HG03558 (cell line): ENCODE measurements around the gene CD163L1.
"Not testable (repeated sequence)": the region's sequence is repeated elsewhere in the genome, so short reads cannot be mapped to it uniquely, and the experiment has no call there.

Experiments
- ATAC-seq: cut with Tn5 transposase; IDR thresholded peaks from one replicate; pipeline ENCODE4 v1.9.1; 2021; ENCODE audit warnings: moderate number of reproducible peaks; ENCODE audit not compliant: unreplicated experiment; ENCODE audit errors: extremely low read depth

CD163L1 gene

DNA sequence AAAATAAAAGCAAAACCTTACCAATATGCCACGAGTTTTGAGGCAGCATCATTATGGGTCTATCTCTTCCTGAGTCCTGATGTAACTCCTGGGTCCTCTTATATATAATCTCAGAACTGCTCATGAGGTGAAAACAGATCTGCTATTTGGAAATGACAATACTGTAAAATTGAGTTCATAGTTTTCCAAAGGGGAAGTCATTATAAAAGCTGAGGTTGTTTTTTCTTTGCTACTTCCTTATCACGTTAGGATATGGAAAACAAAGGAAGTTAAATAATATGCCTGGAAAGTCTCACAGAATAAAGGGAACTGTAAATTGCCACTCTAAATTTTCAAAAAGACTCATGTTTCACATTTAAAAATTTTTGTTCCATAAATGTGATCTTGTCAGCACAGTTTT lies at the start of gene CD163L1:
Gene CD163L1, minus strand, starts transcription at position 78 of the 400 bp plus-strand sequence. Its CDS starts 26 bp downstream, at position 52.
- ATAC-seq: no peak

DNA sequence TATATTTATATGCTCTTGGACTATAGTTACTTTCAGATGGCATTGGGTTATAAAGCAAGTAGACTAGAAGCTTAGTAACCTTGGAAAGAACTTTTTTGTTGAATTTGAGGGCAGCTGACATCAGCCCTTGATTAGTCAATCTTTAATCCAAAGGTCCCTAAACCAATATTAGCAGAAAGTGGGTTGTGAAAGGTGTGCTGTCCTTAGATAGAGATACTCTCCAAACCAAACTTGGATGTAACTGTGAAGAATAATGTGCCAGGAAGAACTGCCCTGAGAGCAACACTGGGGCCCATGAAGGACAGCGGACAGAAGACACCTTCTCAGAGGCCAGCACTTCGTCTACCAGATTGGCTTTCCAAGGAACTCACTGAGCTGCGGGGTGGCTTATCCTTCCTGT lies 49.1 kb upstream of the CD163L1 start:
- ATAC-seq: no peak

DNA sequence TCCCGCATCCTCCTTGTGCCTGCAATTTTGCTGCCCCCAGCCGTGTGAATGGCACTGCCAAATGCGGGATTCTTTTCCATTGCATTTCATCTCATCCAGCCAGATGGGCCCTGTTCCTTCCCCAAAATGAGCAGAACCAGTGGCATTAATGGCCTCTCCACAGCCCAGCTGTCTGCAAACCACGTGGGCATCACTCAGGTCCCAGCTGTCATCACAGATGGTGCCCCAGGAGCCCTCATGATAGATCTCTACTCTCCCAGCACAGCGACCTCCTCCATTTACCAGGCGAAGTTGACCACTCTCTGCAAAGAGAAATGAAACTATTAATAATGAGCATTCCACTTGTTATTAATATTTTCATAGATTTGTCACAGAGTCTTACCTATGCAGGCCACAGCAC lies 42.6 kb upstream of the CD163L1 start:
- ATAC-seq: no peak

DNA sequence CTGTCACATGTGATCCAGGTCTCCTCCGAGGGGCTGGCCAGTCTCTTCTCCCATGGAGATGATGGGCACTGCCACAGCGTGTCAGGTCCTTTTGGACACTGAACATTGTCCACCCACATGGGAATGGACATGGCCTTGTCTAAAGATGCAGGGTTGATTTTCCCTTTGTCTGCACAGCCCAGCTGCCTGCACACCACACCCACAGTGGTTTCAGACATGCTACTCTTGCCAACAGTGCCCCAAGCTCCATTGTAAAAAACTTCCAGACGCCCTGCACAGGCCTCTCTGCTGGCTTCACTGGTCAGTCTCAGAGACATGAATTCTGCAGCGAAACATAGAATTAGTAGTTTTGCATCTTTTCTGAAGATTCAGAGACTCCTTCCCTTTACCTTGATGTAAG lies 41.1 kb upstream of the CD163L1 start:
- ATAC-seq: no peak

DNA sequence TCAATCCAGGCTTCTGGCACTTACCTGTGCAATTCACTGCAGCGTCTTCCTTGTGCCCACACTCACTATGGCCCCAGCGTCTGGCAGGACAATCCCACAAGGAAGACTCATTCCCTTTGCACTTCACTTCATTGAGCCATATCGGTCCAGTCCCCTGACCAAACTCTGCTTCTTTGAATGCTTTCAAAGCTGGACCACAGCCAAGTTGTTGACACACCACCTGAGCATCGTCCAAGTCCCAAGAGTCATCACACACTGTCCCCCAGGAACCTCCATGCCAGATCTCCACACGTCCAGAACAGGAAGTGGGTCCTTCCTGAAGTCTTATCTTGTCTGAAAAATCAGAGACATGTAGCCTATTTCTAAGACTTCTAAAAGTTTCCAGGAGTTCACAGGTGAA lies 39.4 kb upstream of the CD163L1 start:
- no peak for ATAC-seq

DNA sequence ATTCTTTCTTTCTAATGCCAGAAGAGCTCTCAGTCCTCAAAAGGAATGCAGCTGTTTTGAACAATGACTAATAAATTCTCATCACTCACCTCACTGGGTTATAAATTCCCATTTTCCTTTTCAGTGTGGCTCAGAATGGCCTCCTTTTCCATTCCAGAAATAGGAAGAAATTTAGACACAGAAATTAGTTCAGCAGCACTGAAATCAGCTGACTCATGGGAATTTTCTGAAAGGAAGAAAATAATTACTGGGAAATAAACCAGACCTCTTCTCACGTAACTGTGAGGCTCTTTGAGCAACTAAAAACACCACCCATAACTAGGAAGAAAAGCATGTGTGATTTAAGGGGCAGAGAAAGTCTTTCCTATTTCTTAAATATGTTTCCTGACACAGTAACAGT lies 35.8 kb upstream of the CD163L1 start:
- no peak for ATAC-seq

DNA sequence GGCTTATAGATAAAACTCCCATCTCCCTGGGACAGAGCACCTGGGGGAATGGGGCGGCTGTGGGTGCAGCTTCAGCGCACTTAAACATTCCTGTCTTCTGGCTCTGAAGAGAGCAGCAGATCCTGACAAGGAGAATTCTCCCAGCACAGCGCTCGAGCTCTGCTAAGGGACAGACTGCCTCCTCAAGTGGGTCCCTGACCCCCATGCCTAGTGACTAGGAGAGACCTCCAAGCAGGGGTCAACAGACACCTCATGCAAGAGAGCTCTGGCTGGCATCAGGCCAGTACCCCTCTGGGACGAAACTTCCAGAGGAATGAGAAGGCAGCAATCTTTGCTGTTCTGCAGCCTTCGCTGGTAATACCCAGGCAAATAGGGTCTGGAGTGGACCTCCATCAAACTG lies 28.1 kb upstream of the CD163L1 start:
- no peak for ATAC-seq

DNA sequence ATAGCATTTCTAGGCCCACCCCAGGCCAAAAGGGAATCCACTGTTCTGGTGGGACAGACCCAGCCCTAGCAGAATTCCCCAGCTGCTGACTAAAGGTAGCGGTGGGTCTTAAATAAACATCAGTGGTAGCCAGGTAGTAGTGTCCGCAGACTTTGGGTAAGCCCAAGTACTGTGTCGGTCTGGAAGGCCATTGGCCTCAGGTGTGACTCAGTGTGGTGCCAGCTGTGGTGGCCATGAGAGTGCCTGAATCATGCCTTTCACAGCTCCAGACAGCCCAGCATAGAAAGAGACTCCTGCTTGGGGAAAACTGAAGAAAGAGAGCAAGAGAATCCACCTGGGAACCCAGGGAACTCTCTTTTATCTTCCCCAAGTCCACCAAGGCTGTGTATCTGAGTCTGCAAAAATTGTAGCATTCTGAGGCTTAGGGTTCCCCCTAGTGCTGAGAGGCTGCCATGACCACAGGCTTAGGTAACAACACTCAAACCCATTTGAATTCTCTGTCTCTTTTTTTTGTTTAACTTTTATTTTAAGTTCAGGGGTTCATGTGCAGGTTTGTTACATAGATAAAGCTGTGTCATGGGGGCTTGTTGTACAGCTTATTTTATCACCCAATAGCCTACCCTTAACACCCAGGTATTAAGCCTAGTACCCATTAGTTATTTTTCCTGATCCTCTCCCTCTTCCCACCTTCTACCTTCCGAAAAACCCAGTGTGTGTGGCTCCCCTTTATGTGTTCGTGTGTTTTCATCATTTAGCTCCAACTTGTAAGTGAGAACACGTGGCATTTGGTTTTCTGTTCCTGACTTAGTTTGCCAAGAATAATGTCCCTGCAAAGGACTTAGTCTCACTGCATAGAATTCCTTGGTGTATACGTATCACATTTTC lies 16.7 kb upstream of the CD163L1 start:
- ATAC-seq: no peak

DNA sequence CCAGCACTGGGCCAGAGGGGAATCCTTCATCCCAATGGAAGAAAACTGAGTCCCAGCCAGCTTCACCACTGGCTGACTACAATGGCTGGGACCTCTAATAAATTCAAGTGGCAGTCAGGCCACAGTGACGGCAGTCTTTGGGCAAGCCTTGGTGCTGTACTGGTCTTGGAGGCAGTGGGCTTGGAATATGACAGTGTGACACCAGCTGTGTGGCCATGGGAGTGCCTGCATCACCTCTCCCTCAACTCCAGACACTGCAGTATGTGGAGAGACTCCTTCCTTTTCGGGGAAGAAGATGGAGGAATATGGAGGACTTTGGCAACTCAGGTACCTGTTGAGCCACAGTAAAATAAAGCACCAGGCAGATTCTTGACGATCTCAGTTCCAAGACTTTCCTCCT lies 16.0 kb upstream of the CD163L1 start:
- no peak for ATAC-seq

DNA sequence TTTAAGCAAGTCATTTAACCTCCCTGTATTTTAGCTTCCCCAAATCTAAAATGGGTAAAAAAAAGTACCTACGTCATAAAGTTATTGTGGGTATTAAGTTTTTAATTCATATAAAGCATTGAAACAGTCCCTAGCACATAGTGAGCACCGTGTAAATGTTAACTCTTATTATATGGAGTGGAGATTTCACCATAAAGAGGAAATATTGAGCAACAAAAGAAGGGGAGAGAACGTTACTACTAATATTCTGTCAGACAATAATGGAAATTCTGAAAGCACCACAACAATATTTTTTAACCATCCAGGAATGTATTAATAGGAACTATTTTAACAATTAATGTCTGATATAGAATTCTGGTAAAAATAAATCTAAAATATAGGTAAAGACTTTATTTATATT lies 7.8 kb upstream of the CD163L1 start:
- ATAC-seq: no peak

DNA sequence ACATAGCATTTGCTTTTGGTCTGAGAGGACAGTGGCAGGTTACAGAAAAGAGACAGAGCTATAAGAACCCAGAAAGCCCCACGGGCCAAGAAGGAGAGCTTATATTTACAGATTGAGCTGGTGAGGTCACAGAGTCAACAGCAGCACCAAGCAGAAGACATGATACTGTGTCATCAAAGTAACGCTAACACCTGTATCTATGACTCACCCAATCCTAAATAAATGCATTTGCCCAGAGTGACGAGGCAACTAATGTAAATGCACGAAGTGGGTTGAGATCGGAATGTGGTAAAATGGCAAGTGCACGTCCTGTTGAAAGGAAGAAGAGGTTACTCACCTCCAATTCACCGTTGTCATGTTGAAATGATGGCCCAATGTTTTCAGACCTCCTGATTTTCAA lies 6.7 kb upstream of the CD163L1 start:
- no peak for ATAC-seq

DNA sequence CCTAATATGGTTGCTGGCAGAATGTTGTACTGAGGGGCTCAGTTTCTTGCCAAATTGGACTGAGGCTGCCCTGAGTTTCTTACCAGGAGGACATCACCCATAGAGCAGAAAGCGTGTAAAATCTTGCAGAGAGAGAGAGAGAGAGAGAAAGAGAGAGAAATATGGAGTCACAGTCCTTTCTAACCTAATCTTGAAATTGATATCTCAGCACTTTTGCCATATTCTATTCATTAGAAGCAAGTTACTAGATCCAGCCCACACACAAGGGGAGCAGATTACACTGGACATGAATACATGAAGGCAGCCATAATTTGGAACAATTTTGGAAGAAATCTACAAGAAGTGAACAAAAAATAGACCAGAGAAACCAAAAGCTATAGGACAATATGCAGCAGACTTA lies 4.1 kb upstream of the CD163L1 start:
- no peak for ATAC-seq

DNA sequence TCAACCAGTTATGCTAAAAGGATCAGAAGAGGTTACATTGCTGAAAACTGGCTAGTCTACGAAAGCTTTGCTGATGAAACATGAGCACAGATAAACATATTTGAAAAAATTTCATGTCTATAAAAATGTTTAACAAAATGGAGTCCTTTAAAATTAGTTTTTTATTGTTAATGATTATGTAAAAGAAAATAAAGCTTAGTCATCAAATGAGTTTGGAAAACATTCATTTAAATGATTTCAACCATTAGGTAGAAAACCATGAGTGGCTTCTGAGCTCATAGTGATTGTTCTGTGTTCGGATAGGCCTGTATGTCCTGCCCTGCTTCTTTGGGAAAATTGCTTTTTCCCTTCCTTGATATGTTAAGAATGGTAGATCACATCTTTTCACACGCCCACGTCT lies 584 bp upstream of the CD163L1 start:
- no peak for ATAC-seq

DNA sequence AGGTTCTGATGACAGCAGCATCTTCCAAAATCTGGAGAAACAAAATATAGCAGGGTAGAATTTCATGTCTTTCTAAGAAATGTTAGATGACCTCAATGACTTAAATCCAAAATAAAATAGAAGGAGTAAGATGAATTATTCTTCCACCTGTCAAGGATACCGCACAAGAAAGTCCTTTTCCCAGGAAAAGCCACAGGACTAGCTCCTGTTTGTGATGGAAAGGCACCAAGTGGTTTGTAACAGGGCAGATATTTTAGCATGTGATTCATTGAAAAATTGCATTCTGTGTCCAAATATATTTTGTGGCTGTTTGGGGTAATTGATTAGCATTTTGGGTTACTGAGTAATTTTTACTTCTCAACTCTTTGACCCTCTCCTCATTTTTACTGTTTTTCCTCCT lies 2.7 kb downstream of the CD163L1 start:
- no peak for ATAC-seq

DNA sequence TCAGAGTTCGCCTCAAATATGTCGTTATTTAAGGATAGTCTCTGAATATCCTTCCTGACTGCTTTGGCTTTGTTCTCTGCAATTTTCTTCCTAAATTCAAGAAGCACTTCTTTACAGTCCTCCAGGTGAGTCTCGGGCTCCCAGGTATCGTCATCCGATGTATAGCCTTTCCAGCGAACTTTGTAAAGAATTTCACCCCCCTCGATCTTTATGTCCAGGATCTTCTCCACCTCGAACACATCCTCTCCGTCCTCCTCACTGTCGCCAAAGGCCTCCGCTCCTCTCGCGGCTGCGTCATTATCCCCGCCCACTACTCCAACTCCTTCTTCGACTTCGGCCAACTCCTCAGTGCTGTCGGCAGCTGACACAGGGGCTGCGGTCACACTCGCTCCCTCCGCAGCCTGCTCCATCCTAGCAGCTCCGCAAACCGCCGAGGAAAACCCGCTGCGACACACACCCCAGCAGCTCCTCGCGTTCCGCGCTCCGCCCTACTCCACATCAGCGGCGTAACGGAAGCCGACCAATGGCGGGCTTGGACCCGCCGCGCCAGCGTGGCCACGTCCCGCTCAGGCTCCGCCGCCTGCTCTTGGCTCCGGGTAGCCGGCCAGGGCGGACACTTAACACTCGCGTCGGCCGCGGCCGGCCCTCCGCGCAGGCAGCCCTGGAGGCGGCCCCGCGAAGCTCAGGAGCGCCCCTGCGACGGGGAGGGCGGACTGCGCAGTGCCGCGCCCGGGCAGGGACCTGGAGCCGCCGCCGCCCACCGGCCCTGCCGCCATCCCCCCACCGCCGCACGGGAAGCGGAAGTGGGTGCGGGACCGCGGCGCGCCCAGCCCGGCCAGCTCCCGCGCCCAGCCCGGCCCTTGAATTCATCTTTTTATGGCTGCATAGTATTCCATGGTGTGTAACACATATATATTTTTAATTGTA lies 4.1 kb downstream of the CD163L1 start:
- ATAC-seq: no peak

DNA sequence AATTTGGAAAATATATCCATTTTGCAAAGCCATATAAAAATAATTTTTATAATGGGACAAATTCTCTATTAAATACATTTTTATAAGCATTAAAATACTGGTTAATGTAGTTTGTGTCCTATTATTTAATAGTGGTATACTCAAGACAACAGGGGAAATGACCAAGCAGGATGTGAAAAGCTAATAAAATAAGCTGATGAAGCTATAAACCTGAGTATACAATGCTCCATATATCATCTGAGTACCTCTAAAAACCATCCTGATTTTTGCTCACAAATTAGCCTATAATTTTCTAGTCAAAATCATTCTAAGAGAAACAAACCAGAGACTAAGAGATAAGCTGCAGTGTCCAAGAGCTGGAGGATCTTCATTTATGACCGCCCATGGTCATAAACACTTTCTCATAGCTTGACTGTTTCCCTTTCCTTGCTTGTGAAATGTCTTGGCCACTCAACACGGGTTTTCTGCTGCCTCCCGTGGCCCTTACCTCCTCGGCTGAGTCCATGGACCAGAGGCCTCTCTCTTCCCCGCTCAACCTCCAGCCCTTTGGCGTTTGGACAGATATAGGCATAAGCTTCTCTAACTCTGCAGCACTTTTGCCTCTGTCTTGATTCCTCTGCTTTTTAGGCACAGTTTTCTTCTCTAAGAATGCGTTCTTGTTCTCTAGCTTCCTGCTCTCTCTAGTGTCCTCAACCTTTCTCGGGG lies 5.5 kb downstream of the CD163L1 start:
- ATAC-seq: not testable (repeated sequence)

DNA sequence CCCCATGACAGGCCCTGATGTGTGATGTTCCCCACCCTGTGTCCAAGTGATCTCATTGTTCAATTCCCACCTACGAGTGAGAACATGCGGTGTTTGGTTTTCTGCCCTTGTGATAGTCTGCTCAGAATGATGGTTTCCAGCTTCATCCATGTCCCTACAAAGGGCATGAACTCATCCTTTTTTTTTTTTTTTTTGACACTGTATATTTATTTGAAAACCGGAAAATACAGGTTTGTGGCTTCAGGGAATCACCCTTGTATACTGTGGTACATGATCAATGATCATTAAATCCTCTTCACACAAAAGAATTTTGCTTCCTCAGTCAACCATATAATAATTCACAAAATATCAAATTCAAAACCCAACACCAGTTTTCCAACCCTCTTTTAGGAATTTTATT lies 6.5 kb downstream of the CD163L1 start:
- ATAC-seq: not testable (repeated sequence)

DNA sequence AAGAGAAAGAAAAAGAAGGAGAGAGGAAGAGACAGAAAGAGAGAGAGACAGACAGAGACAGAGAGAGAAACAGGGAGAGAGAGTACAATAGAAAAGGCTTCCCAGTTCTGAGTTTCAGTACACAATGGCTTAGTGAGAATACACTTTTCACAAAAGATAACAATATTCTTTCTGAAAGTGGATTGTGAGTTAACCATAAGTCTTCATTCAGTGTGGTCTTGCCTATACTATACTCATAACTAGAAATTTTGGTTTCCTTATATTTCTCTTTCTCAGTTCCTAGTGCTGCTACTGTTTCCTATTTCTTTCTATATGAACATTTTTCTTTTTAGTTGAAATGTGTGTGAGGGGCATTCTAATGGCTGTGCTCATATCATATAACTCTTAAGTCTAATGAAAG lies 9.3 kb downstream of the CD163L1 start:
- no peak for ATAC-seq

DNA sequence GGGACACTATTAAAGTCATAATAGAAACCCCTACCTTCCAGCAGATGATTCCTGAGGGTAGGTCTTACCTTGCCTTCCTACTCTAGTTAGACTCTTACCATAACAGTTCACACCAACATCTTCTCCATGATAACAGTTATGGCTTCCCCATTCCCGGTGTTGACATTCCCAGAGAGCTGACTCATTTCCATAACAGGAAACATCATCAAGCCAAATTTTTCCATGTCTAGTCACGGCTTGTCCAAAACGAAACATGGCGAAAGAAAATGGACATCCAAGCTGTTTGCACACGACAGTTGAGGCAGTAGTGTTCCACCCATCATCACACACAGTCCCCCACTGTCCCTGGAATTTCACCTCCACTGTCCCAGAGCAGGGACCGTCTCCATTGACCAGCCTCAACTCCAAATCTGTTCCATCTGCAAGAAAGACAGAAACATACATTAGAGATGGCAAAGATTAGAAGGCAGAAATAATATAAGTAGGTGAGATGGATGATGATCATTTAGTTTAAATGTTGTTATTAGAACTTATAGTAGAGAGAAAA lies 10.6 kb downstream of the CD163L1 start:
- ATAC-seq: no peak

DNA sequence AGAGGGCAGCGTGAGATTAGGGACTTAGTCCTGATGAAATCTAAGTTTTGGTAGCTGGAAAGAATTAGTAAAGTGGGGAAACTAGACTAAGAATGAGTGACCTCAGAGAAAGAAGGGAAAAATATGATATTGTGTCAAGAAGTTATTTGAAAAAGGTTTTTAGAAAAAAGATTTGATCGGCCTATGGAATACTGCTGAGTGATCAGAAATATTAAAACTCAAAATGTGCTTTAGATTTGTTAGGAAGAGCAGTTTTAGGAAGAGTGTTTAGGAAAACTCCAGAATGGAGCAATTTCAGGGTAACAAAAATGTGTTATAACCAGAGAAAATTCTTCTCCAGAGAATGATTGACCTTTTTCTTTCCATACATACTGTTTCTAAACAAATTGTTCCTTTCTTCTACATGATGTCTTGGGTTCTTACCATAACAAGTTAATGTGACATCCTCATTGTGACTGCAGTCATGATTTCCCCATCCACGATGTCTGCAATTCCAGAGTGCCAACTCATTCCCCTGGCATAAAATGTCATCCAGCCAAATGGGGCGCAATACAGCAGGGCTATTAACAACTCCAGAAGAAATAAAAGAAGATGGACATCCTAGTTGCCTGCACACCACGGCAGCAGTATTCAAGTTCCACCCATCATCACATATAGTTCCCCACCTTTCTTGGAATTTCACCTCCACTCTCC lies 11.8 kb downstream of the CD163L1 start:
- ATAC-seq: no peak
